GM13977 (cell line): ENCODE data around the gene RNF125.

Experiments
- DNase-seq: peaks from one replicate; pipeline ENCODE4 v3.0.0; 2012; ENCODE audit warnings: low spot score
- in situ Hi-C: fragments of 300-500 bp; cut with MboI; formaldehyde crosslinking; loops from one replicate; pipeline ENCODE4 v1.12.0; 2022; ENCODE audit warnings: low sequenced_read_pairs, low pct_unique_long_range_greater_than_20kb, mixed read lengths, inconsistent platforms; ENCODE audit not compliant: unreplicated experiment
- TF ChIP-seq, protein P1 (sequence below): IDR thresholded peaks from 2 replicates; pipeline ENCODE4 v1.5.1; 2012; ENCODE audit warnings: mild to moderate bottlenecking, control low read depth; ENCODE audit not compliant: insufficient read depth; ENCODE audit errors: extremely low read depth, missing control alignments

The RNF125 gene

DNA sequence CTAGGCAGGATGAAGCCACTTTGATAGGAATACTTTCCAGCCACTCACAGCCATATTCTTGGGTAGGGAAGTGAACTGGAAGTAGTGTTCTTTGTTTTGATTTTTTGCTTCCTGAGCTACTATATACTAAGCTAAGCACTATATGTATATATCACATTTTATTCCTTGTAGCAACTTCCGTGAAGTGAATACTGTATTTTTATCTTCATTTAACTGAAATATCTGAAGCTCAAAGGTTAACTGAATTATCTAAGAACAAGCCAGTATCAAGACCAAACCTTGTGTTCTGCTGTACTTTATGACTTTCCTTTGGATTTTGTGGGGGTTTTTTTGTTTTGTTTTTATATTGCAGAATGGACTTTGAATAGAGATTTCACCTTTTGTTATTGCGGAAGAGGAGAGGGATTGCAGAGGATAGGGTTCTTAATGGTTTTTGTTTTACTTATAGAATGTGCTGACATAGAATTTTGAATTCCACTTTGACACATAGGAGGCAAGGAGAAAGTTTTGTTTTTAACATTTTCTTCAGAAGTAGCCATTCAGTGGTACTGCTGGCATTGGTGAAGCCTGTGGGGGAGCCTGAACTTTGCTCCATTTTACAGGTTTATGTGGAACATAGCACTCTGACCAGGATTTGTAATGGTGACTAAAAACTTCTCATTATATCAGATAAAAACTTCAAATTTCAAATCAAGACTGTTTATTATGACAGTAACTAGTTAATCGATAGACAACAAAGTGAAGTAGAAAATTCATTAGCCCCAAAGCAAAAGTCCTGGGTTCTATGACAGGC lies 48.9 kb downstream of the RNF125 start:
- no peak for DNase-seq
- in situ Hi-C loops, result no loop called here
- TF ChIP-seq, protein P1, sequence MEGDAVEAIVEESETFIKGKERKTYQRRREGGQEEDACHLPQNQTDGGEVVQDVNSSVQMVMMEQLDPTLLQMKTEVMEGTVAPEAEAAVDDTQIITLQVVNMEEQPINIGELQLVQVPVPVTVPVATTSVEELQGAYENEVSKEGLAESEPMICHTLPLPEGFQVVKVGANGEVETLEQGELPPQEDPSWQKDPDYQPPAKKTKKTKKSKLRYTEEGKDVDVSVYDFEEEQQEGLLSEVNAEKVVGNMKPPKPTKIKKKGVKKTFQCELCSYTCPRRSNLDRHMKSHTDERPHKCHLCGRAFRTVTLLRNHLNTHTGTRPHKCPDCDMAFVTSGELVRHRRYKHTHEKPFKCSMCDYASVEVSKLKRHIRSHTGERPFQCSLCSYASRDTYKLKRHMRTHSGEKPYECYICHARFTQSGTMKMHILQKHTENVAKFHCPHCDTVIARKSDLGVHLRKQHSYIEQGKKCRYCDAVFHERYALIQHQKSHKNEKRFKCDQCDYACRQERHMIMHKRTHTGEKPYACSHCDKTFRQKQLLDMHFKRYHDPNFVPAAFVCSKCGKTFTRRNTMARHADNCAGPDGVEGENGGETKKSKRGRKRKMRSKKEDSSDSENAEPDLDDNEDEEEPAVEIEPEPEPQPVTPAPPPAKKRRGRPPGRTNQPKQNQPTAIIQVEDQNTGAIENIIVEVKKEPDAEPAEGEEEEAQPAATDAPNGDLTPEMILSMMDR, result no peak

DNA sequence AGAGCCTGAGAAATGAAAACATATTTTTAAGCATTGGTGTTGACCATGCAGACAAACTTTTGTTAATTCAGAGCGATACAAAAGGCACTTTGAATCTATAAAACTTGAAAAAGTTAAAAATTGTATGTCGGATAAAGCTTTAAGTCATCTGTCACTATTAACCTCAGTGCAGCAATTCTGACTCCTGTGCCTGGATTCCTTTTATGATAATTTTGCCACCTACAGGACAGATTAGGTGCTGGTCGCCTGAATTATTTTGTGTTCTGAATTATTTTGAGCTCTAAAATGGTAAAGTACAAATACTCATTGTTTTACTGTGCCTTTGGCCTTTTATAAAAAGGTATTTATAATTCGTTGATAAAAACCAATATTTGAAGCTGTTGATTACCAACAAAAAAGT lies 53.7 kb downstream of the RNF125 start:
- TF ChIP-seq, protein P1, result peak; percentile 47
- in situ Hi-C loops, result no loop called here
- peak; percentile 36 for DNase-seq

DNA sequence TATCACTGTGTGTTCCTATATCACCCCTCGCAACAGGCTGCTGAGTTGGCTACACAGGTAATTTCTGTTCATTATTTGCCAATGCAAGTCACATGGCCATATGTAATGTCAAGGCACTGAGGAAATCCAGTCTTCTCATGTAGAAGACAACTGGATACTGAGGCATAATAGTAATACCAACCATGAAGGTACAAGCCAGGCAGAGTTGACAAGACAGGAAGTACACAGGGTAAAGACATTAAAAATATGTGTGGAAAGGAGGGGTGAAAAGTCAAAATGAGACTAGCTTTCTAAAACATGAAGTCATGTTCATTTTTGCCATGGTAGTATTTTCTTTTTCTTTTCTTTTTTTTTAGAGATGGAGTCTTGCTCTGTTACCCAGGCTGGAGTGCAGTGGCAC lies 55.6 kb downstream of the RNF125 start:
- TF ChIP-seq, protein P1, result no peak
- no peak for DNase-seq
- in situ Hi-C loops, result no loop called here

DNA sequence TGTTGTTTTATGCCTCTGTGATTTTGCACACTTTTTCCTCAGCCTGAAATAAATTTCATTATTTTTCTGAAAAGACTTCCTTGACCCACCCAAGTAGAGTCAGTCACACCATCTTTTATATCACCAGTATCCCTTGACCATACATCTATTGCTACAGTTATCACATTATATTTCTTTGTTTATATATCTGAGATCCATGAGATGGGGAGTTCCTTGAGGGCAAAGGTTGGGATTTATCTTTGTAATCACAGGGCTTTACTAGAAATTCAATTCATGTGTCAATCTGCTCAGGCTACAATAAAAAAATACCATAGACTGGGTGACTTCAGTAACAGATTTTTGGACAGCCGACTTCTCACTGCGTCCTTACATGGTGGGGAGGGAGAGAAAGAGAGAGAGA lies 60.2 kb downstream of the RNF125 start:
- TF ChIP-seq, protein P1, result no peak
- no peak for DNase-seq
- in situ Hi-C loops, result no loop called here

DNA sequence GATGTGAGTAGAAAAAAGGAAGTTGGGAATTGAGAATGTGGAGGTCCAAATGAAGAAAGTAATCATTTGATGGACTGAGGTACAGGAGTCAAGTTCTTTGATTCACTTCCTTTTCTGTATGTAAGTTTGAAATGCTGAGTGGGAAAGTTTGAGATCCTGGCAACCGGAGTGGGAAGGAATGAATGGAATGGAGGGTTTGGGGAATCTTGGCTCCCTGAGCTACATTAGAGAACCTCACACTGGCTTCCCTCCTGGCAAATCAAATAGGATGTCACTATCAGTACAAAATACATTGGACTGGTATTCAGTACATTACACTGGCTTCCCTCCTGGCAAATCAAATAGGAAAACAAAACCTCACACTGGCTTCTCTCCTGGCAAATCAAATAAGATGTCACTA lies 63.3 kb downstream of the RNF125 start:
- in situ Hi-C loops, result no loop called here
- no peak for DNase-seq
- TF ChIP-seq, protein P1, result no peak

DNA sequence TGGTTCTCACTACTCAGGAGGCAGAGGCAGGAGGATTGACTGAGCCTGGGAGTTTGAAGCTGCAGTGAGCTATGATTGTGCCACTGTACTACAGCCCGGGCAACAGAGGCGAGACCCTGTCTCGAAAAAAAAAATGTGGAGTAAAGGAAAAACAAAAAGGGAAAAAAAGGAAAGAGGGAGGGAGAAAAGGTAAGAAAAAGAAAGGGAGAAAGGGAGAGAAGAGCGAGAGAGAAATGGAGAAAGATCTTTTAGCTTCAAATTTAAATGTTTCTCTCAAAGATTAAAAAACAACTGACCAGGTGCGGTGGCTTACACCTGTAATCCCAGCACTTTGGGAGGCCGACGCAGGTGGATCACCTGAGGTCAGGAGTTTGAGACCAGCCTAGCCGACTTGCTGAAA lies 65.2 kb downstream of the RNF125 start:
- DNase-seq, result no peak
- TF ChIP-seq, protein P1, result no peak
- in situ Hi-C loops, result no loop called here
